NCI-H460 (cell line): ENCODE measurements around the gene AGR3. TPM values are rescaled to one million over a fixed set of nuclear protein-coding genes. Genes with fewer than 3 reads are reported as not detected.

ENCODE experiments used
- DNase-seq: peaks from one replicate; pipeline ENCODE4 v3.0.0-alpha.2; 2016; ENCODE audit warnings: low read depth; ENCODE audit errors: extremely low read depth
- small RNA-seq, 2 experiments: library from RNA; depleted of rRNA; stranded (forward); fragments of <200 nt; gene quantifications; one replicate each; pipeline ENCODE3, GENCODE V24; 2014
- total RNA-seq: library from RNA; depleted of rRNA; stranded (reverse); fragments of >200 nt; shearing (Covaris generic); gene quantifications from 2 replicates; pipeline ENCODE4 v1.2.3, GENCODE V29; 2014; rRNA removed

Gene AGR3
- total RNA-seq, 1 experiment from 2014 or later = not detected

DNA sequence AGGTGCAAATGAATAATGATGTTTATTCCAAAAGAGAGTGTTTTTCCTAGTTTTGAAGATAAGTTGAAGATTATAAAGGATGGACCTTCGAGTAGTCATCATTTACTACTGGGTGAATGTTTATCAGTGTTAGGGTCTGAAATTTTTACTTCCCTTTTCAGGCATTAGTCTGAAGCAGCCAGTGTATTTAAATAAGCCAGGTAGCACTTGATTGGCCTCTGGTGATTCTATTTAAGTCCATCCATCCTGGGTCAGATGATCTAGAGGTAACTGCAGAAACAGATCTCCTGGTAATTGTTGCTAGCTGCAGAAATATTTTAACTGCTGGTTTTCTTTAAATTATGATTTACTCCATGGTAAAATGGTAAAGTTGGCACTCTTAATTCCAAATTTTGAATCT, 42.9 kb downstream of the AGR3 start:
- DNase-seq = no peak

DNA sequence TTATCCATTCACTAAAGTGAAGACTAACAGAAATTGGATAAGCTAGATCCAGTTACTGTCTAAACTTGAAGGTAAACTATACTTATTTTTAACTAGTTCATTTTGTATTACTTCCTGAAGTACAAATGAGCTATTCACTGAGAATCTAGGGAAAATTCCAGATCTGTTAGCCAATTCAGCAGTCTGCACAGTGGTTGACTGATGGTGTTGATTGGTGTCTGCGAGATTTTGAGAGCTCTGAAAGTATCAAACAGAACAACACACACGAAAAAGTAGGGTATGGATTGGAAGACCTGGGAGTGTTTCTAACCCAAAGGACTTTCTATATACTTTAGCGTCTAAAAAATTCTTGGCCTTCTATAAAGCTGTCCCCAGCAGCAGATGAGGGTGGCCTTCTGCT, 43.4 kb downstream of the AGR3 start:
- DNase-seq = no peak

DNA sequence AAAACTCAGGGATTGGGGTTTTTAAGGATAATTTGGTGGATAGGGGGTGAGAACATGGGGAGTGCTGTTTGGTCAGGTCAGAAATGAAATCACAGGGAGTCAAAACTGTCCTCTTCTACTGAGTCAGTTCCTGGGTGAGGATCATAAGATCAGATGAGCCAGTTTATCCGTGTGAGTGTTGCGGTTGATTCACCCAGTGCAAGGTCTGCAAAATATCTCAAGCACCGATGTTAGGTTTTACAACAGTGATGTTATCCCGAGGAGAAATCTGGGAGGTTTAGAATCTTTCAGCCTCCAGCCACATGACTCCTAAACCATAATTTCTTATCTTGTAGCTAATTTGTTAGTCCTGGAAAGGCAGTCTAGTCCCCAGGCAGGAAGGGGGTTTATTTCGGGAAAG, 45.3 kb downstream of the AGR3 start:
- no peak for DNase-seq

DNA sequence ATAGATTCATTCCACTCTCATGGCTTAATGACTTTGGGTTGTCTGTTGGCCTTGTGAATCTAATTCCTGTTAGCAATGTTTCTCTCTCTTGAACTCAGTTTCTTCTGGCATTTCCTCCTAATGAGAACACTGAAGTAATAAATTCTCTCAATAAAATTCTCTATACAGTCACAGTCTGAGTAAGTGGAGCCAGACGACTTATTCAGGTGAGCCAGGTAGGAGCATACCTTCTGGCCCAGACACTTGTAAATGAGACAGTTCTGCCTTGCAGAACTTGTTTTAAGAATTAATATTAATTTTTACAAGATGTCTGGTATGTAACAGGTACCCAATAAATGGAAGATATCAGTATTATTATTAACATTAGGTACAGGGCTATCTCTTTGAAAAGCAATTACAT, 48.4 kb downstream of the AGR3 start:
- no peak for DNase-seq

DNA sequence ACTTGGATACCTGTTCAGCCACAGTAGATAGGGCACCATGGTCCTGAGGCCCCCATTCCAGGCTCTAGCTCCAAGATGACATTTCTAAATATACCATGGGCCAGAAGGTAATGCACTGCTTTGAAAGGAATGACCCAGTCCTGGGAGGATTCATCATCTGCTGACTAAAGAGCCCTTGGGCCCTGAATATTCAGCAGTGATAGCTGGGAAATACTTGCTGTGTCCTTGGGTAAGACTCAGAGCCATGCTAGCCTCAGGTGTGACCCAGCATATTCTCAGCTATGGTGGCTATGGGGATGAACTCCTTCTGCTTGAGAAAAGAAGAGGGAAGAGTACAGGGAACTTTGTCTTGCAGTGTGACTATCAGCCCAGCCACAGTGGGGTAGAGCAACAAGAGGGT, 55.7 kb downstream of the AGR3 start:
- DNase-seq = no peak

DNA sequence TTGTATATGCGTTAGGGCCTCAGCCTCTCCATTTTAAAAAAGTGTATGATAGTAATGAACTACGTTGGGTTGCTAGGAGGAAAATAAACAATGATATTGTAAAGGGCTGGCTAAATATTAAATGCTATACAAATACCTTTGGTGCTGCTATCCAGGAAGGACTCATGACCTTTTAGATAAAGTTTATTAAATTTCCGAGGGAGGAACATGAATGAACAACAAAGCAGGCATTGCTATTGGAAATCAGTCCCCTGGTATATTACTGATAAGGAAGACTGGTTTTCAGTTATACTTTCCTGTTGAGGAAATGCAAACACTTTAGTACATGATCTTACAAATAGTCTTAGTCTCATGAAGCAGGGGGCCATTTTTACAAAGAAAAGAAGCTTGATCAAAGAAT, 59.8 kb downstream of the AGR3 start:
- DNase-seq = no peak

DNA sequence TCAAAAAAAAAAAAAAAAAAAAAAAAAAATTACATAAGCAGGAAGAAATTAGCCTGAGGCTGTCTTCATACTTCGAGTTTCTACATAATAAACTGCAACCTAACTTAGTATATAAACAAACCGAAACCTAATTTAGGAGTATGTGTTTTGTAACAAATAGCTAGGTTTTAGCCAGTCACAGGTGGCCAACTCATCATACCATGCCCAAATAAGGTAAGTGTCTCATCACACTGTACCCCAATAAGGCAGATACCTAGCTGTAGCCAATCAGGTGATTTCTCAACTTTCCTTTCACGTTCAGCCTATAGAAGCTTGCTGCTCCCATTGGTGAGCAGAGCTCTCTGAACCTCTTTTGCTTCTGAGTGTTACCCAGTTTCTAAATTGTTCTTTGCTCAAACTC, 63.1 kb downstream of the AGR3 start:
- no peak for DNase-seq

DNA sequence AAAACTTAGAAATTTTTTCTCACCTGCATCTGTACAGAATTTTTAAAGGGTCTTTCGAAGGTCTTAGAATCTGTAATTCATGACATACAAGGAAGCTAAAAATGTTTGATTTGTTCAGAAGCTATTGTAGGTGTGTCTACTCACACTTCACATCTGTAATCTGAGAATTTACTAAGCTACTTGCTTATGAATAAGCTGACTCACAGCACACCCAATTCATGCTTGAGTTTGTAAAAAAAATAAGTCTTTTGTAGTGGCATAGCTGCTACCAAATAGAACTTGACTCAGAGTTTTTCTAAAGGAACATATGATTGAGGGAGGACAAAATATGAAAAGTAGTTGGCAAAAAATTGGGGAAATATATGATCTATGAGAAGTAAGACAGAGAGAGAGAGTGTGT, 64.2 kb downstream of the AGR3 start:
- DNase-seq = peak; percentile 50

DNA sequence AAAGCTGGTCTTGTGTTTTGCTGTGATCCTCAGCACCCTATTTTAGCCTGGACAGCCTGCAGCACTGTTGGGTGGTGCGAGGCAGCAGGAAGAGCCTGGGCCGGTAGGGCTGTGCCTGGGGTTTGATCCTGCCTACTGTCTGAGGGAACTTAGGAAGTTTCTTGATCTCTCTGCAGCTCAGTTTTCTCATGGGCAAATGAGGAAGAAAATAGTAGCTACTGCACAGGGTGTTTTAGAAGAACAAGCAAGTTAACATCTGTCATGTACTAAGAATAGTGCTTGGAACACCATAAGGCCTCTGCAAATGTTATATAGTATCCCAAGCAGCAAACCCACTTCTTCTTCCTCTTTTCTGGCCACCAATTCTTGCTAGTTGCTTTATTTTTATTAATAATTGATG, 65.0 kb downstream of the AGR3 start:
- DNase-seq = no peak

DNA sequence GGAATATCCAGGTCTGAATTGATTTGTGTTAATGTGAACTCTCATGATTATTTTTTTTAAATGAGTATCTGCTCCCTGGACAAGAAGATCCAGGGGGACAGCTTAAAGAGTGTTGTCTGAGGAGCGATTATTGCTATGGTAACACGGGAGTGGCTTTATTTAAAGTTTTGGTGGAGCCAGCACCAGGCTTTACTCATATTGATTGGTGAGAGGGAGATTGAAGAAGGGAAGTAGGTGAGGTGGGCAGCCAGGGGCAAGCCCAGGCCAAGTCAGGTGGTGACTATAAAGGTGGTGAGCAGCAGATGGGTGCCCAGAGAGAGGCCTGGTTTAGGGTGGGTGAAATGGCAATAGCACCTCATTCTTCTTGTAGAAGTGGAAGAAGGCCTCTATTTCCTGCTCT, 66.8 kb downstream of the AGR3 start:
- DNase-seq = no peak

DNA sequence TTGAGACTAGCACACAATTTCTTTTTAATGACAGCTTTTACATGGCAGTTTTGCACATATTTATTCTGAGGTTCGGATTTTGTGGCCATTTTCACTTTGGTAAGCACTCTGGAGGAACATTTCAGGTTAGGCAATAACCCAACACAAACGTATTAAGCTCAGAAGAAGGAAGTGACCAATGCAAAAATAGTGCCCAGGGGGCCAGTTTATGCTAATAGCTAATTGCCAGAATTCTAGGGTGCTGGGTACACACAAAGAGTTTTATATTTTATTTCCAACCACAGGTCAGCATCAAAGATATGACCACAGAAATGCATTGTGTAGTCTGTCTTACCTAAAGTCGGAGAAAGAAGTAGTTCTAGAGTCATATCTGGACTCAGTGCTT, 68.6 kb downstream of the AGR3 start:
- no peak for DNase-seq

DNA sequence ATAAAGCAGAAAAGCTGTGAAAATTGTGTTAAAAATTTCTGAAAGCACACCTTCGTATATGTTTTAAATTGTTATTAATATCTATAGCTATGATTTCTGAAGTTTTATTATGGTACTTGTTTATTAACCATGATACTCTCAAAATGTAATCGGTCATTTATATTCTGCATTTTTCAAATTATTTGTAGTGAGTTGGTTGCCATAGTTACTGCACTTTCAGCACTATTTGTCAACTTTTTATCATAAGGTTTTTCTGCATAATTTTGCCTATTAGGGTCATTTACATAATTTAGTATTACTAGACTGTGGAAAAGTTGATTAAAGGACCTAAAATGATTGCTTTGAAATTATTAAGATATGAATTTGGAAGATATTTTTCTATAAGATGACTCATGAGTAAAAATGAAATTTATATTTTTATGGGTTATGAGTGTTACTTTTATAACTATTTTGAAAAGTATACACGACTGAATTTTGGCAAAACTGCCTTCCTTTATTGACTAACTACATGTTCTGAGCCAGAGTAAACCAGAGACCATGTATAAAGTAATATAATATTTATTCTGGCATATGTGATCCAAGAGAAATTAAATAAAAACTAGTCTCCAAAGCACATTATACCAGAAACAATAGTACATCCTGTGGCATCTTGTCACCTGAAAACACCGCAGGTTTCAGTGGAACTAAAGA, 69.1 kb downstream of the AGR3 start:
- no peak for DNase-seq

DNA sequence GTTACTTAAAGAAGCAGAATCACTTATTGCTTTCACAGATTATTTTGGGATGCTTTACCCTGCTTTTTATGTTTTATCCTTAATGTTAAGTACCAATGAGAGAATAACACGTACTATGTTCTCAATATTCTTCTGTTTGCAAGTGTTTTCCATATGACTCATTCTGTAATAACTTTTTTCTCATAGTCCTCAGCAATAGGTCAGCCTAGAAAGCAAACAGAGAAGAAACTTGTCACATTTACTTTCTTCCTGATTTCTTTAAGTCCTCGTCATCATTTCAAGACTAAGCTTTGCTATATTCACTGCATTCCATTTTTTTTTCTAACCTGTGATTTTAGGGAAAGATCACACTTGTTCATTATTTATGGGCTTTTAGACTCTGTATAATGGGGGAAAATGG, 70.2 kb downstream of the AGR3 start:
- DNase-seq = peak; percentile 83

DNA sequence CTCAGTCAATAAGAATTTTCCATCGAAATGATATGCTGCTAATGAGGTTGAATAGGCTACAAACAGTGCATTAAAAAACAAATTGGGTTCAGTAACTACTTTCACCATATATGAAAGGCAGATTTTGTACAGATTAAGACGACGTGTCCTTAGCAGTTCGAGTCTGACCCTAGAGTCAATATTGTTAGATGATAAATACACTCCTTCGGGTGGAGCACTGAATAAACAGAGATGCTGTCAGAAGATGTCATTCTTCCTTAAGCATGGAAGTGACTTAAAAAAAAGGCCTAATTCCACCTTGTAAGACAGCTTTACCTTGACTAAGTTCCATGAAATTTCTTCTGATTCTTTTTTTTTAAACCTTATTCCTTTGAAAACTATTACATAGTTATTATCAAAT, 71.2 kb downstream of the AGR3 start:
- peak; percentile 54 for DNase-seq

DNA sequence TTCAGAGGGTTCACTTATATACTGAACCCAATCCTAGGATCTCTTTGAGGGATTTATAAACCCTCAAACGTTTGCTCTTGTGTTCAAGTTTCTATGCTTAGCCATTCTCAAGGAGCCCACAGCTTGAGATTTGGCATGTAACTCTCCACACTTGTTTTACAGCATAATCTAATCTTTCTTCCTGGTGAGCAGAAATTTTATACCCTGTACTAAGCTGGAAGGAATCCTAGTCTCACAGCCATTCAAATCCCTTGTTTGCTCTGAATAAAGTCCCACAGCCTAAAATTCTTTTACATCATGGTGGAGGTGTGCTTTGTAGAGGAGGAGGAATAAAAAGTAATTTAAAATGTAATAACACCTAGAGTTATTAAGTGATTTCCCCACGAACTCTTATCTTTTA, 71.7 kb downstream of the AGR3 start:
- DNase-seq = no peak

Small RNA genes within 50 kb of the gene (small RNA-seq; reads per million reads assigned to genes)
- gene AC098592.2 = 0 reads per million in 2 experiments

Other genes with a start within 250 kb of the AGR3 start
- gene ANKMY2, start 236.2 kb downstream of the AGR3 start, total RNA-seq = 11.0 and 13.7 TPM in 2 replicates
- 198 and 204 TPM in 2 replicates for gene BZW2, start 235.8 kb downstream of the AGR3 start, total RNA-seq
- gene TSPAN13, start 128.2 kb downstream of the AGR3 start, total RNA-seq = 31.4 and 37.3 TPM in 2 replicates
- 650 and 769 TPM in 2 replicates for gene AGR2, start 77.0 kb downstream of the AGR3 start, total RNA-seq